HEK293T (cell line): ENCODE results near the gene MYZAP.

Experiments used
- BHLHE40 ChIP-seq: fragments of 450-650 bp; IDR thresholded peaks from 2 replicates; pipeline ENCODE4 v1.6.1; 2016; ENCODE audit warnings: mild to moderate bottlenecking, moderate library complexity, borderline replicate concordance
- FOXM1 ChIP-seq: fragments of 450-650 bp; IDR thresholded peaks from 2 replicates; pipeline ENCODE4 v1.6.1; 2017; ENCODE audit warnings: mild to moderate bottlenecking, borderline replicate concordance
- HDGF ChIP-seq: fragments of 450-650 bp; IDR thresholded peaks from 2 replicates; pipeline ENCODE4 v1.6.1; 2017; ENCODE audit warnings: antibody characterized with exemption, borderline replicate concordance
- LEF1 ChIP-seq: fragments of 450-650 bp; IDR thresholded peaks from 2 replicates; pipeline ENCODE4 v1.6.1; 2017; ENCODE audit warnings: mild to moderate bottlenecking, borderline replicate concordance
- PKNOX1 ChIP-seq: fragments of 450-650 bp; IDR thresholded peaks from 2 replicates; pipeline ENCODE4 v1.6.1; 2016
- SP1 ChIP-seq: fragments of 450-650 bp; IDR thresholded peaks from 2 replicates; pipeline ENCODE4 v1.6.1; 2017
- SUZ12 ChIP-seq: fragments of 450-650 bp; IDR thresholded peaks from 2 replicates; pipeline ENCODE4 v1.6.1; 2016; ENCODE audit warnings: mild to moderate bottlenecking
- TARDBP ChIP-seq: fragments of 450-650 bp; IDR thresholded peaks from 2 replicates; pipeline ENCODE4 v1.6.1; 2016
- ZNF384 ChIP-seq: fragments of 450-650 bp; IDR thresholded peaks from 2 replicates; pipeline ENCODE4 v1.6.1; 2016

GRCh38 chr15:57548351-57548750 is 43.4 kb upstream of the MYZAP start:
- TF ChIP-seq SP1 = no peak
- TF ChIP-seq SUZ12 = no peak
- no peak for TF ChIP-seq TARDBP
- no peak for TF ChIP-seq ZNF384
- no peak for TF ChIP-seq PKNOX1
- TF ChIP-seq HDGF = no peak
- TF ChIP-seq FOXM1 = no peak
- no peak for TF ChIP-seq LEF1
- no peak for TF ChIP-seq BHLHE40
